MM.1S (cell line): ENCODE results near the gene ZNF618.

Source experiments
- EZH2 ChIP-seq: fragments of 300-600 bp; sonication (generic); optimal IDR thresholded peaks from 2 replicates; pipeline ENCODE3; 2017; ENCODE audit warnings: low read depth, mild to moderate bottlenecking, antibody characterized with exemption, low read length, mixed read lengths
- EZH2phosphoT487 ChIP-seq: fragments of 300-600 bp; sonication (generic); IDR thresholded peaks from 2 replicates; pipeline ENCODE4 v1.6.1; 2018; ENCODE audit warnings: antibody characterized with exemption, low read length
- TF ChIP-seq, protein P1 (sequence below): fragments of 300-600 bp; sonication (generic); IDR thresholded peaks from 2 replicates; pipeline ENCODE4 v1.5.1; 2016; ENCODE audit warnings: antibody characterized with exemption, low read length, mixed read lengths

DNA sequence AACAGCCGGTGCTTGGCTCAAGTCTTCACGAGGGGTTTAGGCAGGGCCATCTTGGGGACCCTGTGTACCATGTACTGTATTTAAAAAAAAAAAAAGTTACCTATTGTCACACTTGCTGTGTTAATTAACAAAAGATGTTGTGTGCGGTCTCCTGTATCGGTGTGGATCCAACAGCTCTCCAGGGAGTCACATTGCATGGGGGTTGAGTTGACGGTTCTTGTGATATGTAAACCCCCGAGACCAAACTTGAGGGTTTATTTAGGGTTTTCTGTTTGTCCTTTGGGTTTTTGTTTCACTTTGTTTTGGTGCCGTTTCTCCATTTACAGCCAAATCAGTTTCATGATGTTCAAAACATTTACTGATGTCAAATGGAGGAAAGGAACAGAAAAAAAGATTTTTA is 179.8 kb downstream of the ZNF618 start:
- TF ChIP-seq, protein P1, sequence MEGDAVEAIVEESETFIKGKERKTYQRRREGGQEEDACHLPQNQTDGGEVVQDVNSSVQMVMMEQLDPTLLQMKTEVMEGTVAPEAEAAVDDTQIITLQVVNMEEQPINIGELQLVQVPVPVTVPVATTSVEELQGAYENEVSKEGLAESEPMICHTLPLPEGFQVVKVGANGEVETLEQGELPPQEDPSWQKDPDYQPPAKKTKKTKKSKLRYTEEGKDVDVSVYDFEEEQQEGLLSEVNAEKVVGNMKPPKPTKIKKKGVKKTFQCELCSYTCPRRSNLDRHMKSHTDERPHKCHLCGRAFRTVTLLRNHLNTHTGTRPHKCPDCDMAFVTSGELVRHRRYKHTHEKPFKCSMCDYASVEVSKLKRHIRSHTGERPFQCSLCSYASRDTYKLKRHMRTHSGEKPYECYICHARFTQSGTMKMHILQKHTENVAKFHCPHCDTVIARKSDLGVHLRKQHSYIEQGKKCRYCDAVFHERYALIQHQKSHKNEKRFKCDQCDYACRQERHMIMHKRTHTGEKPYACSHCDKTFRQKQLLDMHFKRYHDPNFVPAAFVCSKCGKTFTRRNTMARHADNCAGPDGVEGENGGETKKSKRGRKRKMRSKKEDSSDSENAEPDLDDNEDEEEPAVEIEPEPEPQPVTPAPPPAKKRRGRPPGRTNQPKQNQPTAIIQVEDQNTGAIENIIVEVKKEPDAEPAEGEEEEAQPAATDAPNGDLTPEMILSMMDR: no peak
- no peak for TF ChIP-seq EZH2
- TF ChIP-seq EZH2phosphoT487: no peak
